ENCODE measurements around the gene ADGRV1. TPM values are rescaled to one million over a fixed set of nuclear protein-coding genes. Genes with fewer than 3 reads are reported as not detected.

ADGRV1 gene
- total RNA-seq, 1 experiment from 2014 or later = 6.8 TPM

- Histone ChIP-seq H3K4me1 (ENCODE audit: insufficient read depth, low read length, poor library complexity, severe bottlenecking) (peaks cover 2% of the 10 kb centered on the region), H3K36me3 (ENCODE audit: insufficient read depth, low read length, poor library complexity, severe bottlenecking) (no peaks in the 10 kb centered on the region), H3K27ac (ENCODE audit: low read depth, low read length, poor library complexity, severe bottlenecking) (no peak overlapping the region), H3K4me3 (ENCODE audit: low read depth, low read length, poor library complexity, severe bottlenecking) (no peak overlapping the region), H3K9me3 (ENCODE audit: low read depth, low read length, poor library complexity, severe bottlenecking) (no peaks in the 10 kb centered on the region), H3K27me3 (replicated peaks; ENCODE audit: insufficient read depth, low read depth, low read length, poor library complexity) (no peaks in the 10 kb centered on the region)
- intact Hi-C loops (cut with micrococcal nuclease; ENCODE audit: unreplicated experiment) = loop anchor here (1.0 to 5.0 kb wide), 3 partner anchors 236 to 552 kb away; no protein-coding TSS in a partner anchor
- POLR2A ChIA-PET (ENCODE audit: low non-redundant PET) = no interaction called here
- BruUV-seq (replicated peaks) = no TSS peak
- TF ChIP-seq EZH2 (IDR thresholded peaks at IDR 0.05; ENCODE audit: borderline replicate concordance, low read depth, low read length, poor library complexity, severe bottlenecking) (no peak), CTCF (conservative IDR thresholded peaks at IDR 0.05; ENCODE audit: low read depth, low read length) (peak; percentile 58)
- peak; percentile 73 for DNase-seq (ENCODE audit: low spot score)
- CTCF ChIA-PET = interaction anchor here (0.6 to 3.0 kb wide), 3 partner anchors 177 to 553 kb away, joined by 3 to 22 read pairs (median 4); no protein-coding TSS in a partner anchor
Measured at GRCh38 chr5:90866333-90866732, 307.7 kb downstream of the ADGRV1 start.

- CTCF ChIA-PET = interaction anchor here (3.0 kb wide), 1 partner anchor 553 kb away, joined by 22 read pairs; no protein-coding TSS in a partner anchor
- TF ChIP-seq CTCF (conservative IDR thresholded peaks at IDR 0.05; ENCODE audit: low read depth, low read length) (no peak), EZH2 (IDR thresholded peaks at IDR 0.05; ENCODE audit: borderline replicate concordance, low read depth, low read length, poor library complexity, severe bottlenecking) (no peak)
- no peak for DNase-seq (ENCODE audit: low spot score)
- BruUV-seq (replicated peaks) = no TSS peak
- Histone ChIP-seq H3K36me3 (ENCODE audit: insufficient read depth, low read length, poor library complexity, severe bottlenecking) (no peaks in the 10 kb centered on the region), H3K9me3 (ENCODE audit: low read depth, low read length, poor library complexity, severe bottlenecking) (no peaks in the 10 kb centered on the region), H3K4me1 (ENCODE audit: insufficient read depth, low read length, poor library complexity, severe bottlenecking) (peaks cover 8% of the 10 kb centered on the region), H3K27me3 (replicated peaks; ENCODE audit: insufficient read depth, low read depth, low read length, poor library complexity) (no peaks in the 10 kb centered on the region), H3K4me3 (ENCODE audit: low read depth, low read length, poor library complexity, severe bottlenecking) (no peak overlapping the region), H3K27ac (ENCODE audit: low read depth, low read length, poor library complexity, severe bottlenecking) (no peak overlapping the region)
- POLR2A ChIA-PET (ENCODE audit: low non-redundant PET) = no interaction called here
- intact Hi-C loops (cut with micrococcal nuclease; ENCODE audit: unreplicated experiment) = loop anchor here (1.0 to 5.0 kb wide), 3 partner anchors 235 to 552 kb away; no protein-coding TSS in a partner anchor
Measured at GRCh38 chr5:90866915-90867731, 308.5 kb downstream of the ADGRV1 start.

GRCh38 chr5:90868799-90869198 is 310.2 kb downstream of the ADGRV1 start:
- DNase-seq (ENCODE audit: low spot score) = no peak
- Histone ChIP-seq H3K9me3 (ENCODE audit: low read depth, low read length, poor library complexity, severe bottlenecking) (no peaks in the 10 kb centered on the region), H3K4me3 (ENCODE audit: low read depth, low read length, poor library complexity, severe bottlenecking) (no peak overlapping the region), H3K36me3 (ENCODE audit: insufficient read depth, low read length, poor library complexity, severe bottlenecking) (no peaks in the 10 kb centered on the region), H3K4me1 (ENCODE audit: insufficient read depth, low read length, poor library complexity, severe bottlenecking) (peaks cover 8% of the 10 kb centered on the region), H3K27ac (ENCODE audit: low read depth, low read length, poor library complexity, severe bottlenecking) (no peak overlapping the region), H3K27me3 (replicated peaks; ENCODE audit: insufficient read depth, low read depth, low read length, poor library complexity) (no peaks in the 10 kb centered on the region)
- ChIA-PET POLR2A (ENCODE audit: low non-redundant PET) (no interaction called here), CTCF (no interaction called here)
- intact Hi-C loops (cut with micrococcal nuclease; ENCODE audit: unreplicated experiment) = loop anchor here (5.0 kb wide), 1 partner anchor 234 kb away; no protein-coding TSS in a partner anchor
- TF ChIP-seq CTCF (conservative IDR thresholded peaks at IDR 0.05; ENCODE audit: low read depth, low read length) (no peak), EZH2 (IDR thresholded peaks at IDR 0.05; ENCODE audit: borderline replicate concordance, low read depth, low read length, poor library complexity, severe bottlenecking) (no peak)
- no TSS peak for BruUV-seq (replicated peaks)

Measured in A673 (cell line).